GM19023 (cell line): Measurements from ENCODE around the gene DNAJB11.

Experiments used
- ATAC-seq: cut with Tn5 transposase; IDR thresholded peaks from one replicate; pipeline ENCODE4 v1.9.1; 2021; ENCODE audit warnings: mild to moderate bottlenecking, moderate library complexity; ENCODE audit not compliant: unreplicated experiment

DNAJB11 gene

DNA sequence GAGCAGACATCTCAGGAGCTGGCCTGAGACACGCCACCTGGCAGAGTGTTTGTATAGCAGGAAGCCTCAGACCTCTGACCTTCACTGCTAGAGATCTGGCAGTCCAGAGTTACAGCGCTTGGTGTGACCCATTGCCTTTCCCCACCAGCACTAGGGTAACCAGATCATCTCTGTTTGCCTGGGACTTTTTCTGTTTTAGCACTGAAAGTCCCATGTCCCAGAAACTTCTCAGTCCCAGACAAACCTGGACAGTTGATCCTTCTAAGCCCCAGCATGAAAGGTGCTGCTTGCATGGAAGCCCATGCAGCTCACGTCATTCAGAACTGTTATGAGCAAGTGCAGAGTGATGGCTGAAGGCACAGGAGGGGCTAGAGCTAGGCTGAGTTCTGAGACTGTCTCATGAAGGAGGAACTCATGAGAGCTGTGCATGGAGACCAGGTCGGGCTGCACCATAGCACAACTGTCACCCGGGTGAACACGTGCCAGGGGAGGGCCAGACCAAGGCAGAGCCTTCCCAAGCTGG, 24.1 kb downstream of the DNAJB11 start:
- ATAC-seq: no peak

DNA sequence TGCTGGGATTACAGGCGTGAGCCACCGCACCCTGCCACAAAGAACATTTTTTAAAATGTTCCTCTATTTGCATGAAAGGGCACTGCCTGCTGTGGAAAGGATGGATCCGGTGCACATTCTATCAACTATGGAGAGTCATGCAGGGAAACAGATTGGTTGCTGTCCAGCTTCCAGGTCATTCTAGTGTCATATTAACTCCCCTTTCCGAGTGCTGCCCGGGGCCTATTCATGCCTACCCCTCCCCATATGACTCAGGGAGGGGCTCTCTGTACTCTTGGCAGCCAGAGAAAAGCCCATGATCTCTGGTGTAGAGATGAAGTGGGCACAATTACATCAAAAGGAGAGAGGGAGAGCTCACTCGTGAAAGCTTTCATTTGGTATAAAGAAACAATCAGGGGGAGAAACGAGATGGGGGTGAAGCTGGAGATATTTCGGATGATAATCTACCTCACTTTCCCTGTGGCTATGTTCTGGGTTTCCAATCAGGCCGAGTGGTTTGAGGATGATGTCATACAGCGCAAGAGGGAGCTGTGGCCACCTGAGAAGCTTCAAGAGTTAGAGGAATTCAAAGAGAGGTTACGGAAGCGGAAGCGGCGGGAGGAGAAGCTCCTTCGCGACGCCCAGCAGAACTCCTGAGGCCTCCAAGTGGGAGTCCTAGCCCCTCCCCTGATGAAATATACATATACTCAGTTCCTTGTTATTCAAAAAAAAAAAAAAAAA, 26.2 kb downstream of the DNAJB11 start:
- no peak for ATAC-seq

DNA sequence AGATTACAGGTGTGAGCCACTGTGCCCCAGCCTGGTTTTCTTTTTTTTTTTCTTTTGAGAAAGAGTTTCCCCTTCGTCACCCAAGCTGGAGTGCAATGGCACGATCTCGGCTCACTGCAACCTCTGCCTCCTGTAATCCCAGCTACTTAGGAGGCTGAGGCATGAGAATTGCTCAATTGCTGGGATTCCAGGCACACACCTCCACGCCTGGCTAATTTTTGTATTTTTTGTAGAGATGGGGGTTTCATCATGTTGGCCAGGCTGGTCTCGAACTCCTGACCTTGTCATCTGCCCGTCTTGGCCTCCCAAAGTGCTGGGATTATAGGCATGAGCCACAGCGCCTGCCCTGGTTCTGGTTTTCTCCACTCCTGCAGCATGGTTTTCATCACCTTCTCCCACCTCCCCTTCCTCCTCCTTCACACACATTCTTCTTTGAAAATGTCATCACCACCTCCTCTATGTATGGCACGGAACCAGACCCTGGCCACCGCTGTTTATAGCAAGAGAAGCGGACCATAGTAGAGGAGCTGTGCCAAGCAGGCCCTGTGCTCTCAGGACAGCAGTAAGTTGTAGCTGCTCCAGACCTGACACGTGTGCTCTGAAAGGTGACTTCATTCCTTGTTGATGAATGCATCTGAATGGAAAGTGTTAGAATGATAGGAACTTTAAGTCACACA, 27.7 kb downstream of the DNAJB11 start:
- no peak for ATAC-seq

DNA sequence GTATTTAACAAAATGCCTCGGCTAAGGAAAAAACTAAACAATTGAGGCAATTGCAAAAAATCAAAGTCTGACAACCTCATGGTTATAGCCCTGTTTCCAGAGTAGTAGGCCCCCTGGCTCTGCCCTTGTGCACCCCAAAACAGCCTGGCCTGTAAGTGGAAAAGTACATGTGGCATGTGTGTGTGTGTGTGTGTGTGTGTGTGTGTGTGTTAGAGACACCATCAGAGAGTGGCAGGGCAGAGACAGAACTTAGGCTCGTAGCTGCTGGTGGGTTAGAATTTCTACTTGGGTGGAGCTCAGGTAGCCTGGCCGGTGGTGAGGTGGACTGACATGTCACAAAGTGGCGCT, 28.2 kb downstream of the DNAJB11 start:
- no peak for ATAC-seq

DNA sequence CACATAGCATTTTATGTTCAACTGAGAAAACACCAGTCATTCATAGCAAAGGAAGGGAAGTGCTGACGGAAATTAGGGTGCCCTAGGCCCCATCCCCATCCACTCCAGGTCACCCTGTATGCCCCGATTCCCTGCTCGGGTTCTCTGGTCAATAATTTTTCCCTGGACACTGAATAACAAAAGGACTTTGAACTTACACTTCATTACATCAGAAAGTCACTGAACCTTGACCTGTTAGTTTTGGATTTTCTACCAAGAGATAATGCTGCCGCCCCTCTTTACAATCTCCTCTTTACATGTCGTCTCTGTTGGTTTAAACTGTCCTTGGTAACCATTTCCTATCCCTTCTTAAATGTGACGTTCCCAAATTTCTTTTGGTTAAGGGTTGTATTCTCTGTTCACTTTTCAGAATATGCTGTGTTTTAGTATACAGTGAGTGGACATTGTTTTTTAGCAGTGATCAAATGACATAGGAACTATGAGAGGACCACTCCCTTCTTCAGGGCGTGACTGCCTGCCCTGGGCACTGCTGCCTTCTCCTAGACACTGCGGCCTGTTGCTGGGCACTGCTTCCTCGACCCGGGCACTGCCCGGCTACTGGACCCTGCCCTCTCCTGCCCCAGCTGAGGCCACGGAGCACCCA, 28.7 kb downstream of the DNAJB11 start:
- ATAC-seq: no peak

DNA sequence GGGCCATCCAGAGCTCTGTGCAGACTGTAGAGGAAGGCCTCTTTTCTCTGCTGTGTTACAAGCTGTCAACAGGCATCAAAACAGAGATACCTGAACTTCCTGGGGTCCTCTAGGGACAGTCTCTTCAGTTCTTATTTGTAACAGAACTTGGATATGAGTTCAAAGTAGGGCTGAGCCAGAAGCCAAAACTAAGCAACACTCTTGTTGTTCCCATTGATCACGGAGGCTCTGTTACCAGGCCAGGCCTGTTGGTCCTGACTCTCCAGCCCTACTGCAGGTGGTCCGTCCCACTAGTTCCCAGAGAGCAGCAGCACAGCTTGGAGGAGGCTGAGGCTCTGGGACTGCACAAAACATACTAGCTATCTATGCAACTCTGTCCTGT, 29.3 kb downstream of the DNAJB11 start:
- ATAC-seq: no peak

DNA sequence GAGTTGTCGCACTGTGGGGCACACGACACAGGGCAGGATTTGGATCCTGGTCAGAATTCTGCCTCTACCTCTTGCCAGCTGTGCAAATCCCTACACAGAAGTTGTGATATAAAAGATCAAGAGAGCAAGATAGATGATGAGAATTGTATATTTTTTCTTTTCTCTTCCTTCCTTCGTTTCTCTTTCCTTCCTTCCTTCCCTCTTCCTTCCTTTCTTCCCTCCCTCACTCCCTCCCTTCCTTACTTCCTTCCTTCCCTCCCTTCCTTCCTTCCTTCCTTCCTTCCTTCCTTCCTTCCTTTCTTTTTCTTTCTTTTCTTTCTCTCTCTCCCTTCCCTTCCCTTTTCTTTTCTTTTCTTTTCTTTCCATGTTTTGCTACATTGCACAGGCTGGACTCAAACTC, 30.4 kb downstream of the DNAJB11 start:
- ATAC-seq: no peak

DNA sequence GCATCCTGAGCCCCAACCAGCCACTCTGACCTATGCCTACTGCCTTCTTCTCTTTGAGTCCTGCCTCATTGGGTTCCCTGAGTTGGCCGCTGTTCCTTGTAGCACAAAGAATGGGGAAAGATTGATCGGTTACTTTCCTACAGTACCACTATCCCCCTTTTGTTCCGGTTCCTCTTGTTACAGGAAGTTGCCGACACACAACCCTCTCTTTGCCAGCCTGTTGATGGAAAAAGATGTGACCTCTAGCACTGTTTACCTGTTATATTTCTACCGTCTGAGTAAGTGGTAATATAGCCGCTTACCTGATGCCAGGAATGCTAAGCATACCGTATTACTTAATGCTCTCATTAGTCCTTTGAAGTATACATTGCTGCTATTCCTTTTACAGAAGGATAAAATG, 32.6 kb downstream of the DNAJB11 start:
- no peak for ATAC-seq

DNA sequence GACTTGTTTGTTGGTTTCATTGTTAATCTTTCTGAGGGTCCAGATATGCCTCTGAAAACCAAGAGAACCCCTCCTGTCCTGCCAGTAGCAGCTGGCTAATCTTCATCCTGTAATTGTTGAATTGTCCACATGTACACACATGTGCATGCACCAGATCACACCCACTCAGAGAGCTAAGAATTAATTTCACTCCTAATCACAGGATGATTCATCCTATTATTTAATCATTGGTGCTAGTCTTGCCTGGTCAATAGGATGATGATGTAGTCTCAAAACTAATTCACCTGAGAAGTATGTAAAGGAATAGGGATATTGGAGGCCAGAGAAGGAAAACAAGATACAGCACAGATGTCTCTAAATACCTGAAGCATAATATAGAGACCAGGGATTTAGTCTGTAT, 34.6 kb downstream of the DNAJB11 start:
- no peak for ATAC-seq

DNA sequence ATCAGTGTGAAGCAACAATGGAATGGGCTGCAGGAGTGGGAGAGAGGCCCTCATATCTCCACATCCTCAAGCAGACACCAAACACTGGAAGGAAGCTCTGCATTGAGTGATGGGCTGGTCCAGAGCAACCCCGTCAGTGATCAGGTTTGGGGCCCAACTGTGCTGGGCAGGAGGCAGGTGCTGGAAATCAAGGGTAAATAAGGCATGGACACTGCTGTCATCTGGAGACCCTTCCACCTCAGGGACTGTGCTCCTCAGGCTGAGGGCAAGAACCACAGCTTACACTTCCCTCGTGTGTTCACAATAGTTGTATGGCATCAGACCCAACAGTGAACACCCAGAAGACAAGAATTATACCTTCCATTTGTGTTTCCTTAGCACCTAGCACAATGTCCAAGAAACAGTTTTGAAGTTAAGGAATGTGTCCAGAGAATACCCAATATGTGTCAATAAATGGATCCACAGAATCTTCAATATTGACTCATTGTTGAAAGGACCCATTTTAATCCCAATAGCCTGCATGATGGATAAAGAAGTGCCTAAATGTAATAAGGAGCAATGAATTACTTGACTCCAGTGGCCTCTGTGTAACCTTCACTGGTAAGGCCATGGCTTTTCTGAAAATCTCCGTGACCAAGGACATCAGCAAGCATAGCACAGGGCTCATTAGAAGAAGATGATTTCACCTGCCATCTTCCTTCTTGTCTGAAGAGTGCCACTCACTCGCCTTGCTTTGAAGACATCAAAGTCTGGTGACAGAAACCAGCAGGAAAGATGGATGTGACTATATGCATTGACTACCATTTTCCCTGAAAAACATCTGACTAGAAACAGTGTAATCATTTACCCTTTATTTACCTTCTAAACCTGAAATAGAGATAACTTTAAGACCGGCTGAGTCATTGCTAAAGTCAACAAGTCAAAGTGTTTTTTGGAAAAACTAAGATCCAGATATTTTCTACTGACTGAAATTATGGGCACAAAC, 35.3 kb downstream of the DNAJB11 start:
- ATAC-seq: no peak

DNA sequence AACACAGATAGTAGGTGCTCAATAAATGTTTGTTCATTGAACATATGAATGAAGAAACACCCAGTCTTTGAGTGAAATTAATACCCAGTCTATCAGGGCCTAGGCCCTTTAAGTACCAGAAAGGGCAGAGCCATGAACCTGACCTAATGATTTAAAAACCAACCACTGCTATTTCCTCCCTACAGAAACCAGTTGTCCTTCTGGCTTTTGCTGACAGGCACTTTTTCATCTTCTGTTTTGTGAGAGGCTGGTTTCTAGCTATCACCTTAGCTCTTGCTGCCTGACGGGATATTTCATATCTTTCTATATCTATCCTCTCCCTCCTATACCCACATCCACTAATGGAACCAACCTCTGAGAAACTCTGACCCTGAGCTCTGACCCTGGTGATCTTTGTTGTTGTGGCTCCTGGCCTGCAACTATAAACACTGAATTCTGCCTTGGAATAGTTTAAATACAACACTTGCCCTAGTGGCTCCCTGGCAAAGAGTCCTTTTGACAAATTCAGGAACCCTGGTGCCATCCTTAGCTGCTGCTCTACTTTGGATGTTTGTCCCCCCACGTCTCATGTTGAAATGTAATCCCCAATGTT, 38.2 kb downstream of the DNAJB11 start:
- ATAC-seq: no peak

DNA sequence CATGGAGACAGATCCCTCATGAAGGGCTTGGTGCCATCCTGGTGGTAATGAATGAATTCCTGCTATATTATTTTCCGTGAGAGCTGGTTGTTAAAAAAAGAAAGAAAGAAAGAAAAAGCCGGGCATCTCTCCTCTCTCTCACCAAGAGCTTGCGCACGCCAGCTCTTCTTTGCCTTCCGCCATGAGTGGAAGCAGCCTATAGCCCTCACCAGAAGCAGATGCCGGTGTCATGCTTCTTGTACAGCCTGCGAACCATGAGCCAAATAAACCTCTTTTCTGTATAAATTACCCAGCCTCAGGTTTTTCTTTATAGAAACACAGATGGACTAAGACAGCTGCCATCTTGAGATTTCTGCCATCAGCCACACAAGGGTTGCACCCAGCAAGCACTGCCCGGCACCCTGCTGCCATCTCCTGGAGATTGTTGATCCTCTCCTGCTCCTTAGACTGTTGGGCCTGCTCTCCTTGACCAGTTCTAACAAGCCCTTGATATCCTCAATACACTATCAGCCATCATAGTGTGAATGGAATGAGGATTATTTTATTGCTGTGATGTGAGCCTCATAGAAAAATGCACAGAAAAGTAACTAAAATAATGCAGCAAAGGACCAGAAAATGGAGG, 38.8 kb downstream of the DNAJB11 start:
- no peak for ATAC-seq

DNA sequence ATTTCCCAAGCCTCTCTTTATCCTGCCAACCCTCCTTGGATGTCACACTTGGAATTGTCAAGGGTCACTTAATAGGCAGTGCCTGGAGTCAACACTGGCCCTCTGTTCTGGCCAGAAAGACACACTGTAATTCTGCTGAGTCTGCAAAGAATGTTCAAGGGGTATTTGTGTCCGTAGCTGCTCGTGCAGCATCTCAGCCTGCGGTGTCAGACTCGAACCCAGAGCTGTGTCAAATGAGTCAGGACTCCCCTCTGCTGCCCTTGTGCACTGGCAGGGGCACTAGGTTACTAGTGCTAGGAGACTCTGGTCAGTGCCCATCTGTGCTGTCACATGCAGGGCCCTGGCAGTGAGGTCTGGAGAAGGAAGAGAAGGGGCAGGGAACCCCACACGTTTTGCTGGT, 41.5 kb downstream of the DNAJB11 start:
- ATAC-seq: no peak

DNA sequence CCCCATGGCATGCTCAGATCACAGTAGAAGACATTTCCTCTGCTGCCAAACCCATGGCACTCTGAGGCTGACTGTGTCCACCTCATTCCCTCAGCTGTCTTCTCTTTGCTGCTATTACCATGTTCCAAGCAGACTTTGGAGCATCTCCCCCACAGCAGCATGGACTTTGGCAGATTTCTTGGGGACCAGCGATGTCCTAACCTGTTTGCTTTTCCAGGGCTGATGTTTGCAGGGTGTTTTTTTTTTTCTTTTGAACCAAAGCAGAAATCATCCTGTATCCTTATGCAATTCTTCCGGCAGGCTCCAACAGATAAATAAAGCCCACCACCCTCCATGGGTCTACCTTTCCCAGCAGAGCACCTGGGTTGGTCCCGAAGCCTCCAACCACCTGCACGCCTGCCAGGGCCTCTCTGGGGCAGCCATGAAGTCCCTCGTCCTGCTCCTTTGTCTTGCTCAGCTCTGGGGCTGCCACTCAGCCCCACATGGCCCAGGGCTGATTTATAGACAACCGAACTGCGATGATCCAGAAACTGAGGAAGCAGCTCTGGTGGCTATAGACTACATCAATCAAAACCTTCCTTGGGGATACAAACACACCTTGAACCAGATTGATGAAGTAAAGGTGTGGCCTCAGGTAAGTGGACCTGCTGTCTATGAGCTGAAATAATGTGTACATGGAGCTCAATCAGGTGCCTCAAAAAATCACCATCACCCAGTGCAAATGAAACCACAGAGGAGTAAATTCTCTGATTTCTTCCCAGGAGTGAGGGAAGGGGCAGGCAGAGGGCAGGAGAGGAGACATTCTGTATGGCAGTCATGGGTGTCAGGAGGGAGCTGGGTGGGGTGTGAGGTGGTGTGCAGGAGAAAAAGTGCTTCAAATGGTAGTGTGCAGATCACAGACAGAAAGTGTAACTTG, 42.5 kb downstream of the DNAJB11 start, which contains the start of gene AHSG:
Gene AHSG, plus strand, starts transcription at position 340 of the 916 bp plus-strand sequence. Its CDS starts 82 bp downstream, at position 422.
- ATAC-seq: no peak

DNA sequence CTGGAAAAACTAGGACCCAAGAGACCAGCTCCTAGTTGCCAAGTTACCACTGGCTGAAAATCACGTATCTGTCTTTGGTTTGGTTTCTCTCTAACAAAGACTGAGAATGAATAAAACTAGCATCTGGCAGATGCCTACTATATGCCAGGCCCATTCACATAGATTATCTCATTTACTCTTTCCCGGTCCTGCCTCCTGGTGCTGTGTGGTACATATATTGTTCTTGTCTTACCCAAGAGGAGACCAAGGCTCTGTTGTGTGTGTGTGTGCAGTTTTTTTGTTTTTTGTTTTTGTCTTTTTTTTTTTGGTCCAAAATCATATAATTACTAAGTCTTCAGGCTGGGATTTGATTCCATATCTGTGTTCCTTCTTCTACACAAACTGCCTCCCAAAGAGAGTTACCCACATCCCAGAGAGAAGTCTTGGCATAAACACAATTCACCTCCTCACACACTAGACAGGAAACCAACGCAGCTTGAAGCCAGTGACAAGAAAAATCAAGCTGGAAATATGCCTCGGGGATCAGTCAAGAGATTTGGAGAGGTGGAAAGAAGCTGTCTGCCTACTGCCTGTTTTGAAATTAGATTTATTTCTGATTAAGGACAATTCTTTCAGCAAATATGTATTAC, 43.2 kb downstream of the DNAJB11 start:
- no peak for ATAC-seq

DNA sequence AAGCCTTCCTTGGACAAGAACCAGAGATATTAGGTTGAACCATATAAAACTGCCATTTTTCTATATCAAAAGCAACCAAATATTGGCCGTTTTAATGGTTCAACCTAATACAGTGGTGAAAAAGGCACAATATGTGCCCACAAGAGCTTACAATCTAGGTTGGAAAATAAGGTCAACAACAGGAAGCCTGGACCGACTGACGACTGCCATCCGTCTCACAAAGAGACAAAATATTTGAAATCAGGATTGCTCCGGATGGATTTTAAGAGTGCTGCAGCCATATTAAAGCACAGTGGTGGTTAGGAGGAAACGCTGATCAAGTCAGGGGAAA, 43.7 kb downstream of the DNAJB11 start:
- ATAC-seq: no peak

DNA sequence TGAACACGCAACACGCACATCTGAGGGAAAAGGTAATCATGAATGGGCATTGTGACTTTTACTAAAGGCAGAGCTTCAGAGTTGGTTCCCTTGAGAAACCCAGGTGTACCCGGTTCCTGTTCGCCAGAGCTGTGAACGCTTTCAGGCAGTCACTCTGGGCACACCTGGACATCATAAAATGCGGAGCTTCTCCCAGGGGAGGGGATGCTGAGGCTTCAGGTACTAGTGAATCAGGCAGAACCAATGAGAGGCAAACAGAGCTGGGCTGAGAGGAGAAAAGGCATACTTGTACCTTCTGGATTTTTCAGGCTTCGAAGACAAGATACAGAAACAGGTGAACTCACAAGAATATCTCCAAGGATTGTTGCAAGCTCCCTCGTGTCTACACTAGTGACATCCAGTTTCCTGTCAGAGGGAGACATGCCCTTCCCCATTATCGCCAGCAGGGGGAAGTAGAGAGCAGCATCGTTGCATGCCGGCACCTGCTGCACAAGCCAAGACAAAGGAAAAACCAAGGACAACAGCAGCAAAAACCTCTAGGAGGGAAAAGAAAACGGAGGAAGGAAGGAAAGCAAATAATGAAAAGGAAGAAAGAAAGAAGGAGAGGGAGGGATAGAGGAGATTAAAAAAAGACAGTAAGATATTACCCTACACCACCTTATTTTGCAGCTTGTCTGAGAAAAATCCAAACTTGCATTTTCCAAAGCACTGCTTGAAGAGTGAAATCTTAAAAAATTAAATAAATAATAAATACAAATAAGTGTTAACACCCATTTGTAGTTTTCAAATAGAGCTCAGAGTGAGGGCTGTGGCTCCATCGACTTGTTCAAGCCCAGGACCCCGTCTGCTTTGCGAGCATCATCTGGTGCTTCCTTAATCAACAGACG, 44.3 kb downstream of the DNAJB11 start:
- no peak for ATAC-seq

DNA sequence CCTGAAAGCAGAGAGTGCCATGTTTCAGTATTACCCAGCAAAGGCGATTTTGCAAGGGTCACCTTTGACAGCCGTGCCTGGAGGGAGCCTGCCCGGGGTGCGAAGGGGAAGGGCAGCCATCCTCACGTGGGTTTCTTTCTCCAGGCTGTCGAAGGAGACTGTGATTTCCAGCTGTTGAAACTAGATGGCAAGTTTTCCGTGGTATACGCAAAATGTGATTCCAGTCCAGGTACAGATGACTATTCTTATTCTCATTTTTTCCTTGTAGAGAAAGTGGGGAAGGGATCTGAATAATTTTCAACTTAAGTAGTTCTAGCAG, 45.7 kb downstream of the DNAJB11 start:
- ATAC-seq: no peak
